Osteocyte (in vitro differentiated cells): ENCODE results near the gene MOB3B. TPM values are rescaled to one million over a fixed set of nuclear protein-coding genes. Genes with fewer than 3 reads are reported as not detected.

Experiments
- DNase-seq: peaks from one replicate; pipeline ENCODE4 v3.0.0; 2021; ENCODE audit warnings: mixed read lengths; ENCODE audit not compliant: unreplicated experiment; ENCODE audit errors: extremely low spot score
- H3K27ac Mint-ChIP-seq: one replicate; pipeline ENCODE4 v1.8.0; 2021; ENCODE audit warnings: mild to moderate bottlenecking, mixed read lengths; ENCODE audit not compliant: unreplicated experiment
- H3K27me3 Mint-ChIP-seq: one replicate; pipeline ENCODE4 v1.8.0; 2021; ENCODE audit warnings: mixed read lengths; ENCODE audit not compliant: unreplicated experiment
- H3K36me3 Mint-ChIP-seq: one replicate; pipeline ENCODE4 v1.8.0; 2021; ENCODE audit warnings: mixed read lengths; ENCODE audit not compliant: unreplicated experiment
- H3K4me1 Mint-ChIP-seq: one replicate; pipeline ENCODE4 v1.8.0; 2021; ENCODE audit warnings: mixed read lengths; ENCODE audit not compliant: unreplicated experiment
- H3K4me3 Mint-ChIP-seq: one replicate; pipeline ENCODE4 v1.8.0; 2021; ENCODE audit warnings: mild to moderate bottlenecking, moderate library complexity, mixed read lengths; ENCODE audit not compliant: unreplicated experiment
- H3K9me3 Mint-ChIP-seq: one replicate; pipeline ENCODE4 v1.8.0; 2021; ENCODE audit warnings: mixed read lengths; ENCODE audit not compliant: unreplicated experiment
- CTCF ChIP-seq: fragments of 200-600 bp; sonication (generic); IDR thresholded peaks from 2 replicates; pipeline ENCODE4 v1.5.0; 2021; ENCODE audit warnings: antibody characterized with exemption, mild to moderate bottlenecking, moderate library complexity
- long read RNA-seq: library from polyadenylated mRNA; unstranded; transcript quantifications from one replicate; pipeline ENCODE4 v2.0.0, GENCODE V29; 2021
- total RNA-seq: library from RNA; stranded (reverse); gene quantifications from 2 replicates; pipeline ENCODE4 v1.2.1, GENCODE V29; 2021

Gene MOB3B
- 7.5 and 7.6 TPM in 2 replicates for total RNA-seq
- long read RNA-seq, full-length matches to known transcripts = 17 of 21 reads
- long read RNA-seq, partial matches to known transcripts = 0 of 21 reads
- long read RNA-seq, other reads (novel, unspliced or antisense) = 4 of 21 reads

DNA sequence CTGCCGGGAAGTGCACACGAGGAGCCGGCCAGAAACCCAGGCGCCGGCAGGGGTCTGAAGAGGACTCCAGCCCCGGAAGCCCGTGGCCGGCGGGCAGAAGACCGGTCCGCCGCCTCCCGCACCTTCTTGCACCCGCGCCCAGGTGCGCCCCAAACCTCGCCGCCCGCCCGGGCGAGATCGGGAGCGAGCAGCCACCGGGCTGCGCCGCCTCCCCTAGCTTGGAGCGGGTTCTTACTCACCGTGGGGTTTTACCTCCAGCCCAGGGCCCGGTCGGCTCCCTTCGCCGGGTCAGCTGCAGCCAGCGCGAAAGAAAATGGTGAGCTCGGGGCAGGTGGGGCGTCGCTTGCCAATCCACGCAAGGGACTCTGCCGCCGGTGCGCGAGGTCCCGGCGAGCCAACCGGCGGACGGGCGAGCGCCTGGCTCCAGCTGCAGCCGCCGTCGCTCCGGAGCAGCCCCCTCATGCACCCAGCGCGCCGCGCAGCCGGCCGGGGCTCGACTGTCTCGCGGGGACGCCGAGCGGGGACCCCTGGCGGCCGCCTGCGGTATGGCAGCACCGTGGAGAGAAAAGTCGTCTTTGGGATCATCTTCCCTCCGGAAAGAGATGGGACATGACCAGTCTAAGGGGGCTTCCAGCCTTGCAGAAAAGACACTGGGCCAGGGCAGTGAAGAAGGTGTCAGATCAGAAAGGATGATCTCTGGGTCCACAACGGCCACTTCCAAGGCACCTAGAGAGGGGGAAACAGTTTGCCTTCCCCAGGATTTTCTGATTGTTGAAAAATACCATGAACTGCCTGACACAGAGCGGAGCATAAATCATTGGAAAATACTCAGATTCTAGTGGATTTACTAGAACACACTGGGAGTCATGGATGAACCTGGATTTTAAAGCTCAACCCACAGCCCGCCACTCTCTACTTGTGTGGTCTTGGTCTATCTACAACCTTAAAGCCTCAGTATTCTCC is at the start of gene MOB3B:
MOB3B (minus strand) TSS at position 499 of the 963 bp plus-strand sequence. CDS start 74,264 bp downstream, outside the sequence.
- Mint-ChIP-seq H3K27me3 (peaks cover 37% of the 10 kb centered on the region), H3K4me3 (peak within 1 kb of the TSS; percentile 89), H3K27ac (peak within 1 kb of the TSS; percentile 78), H3K4me1 (peaks cover 20% of the 10 kb centered on the region), H3K9me3 (no peaks in the 10 kb centered on the region), H3K36me3 (no peaks in the 10 kb centered on the region)
- peak; percentile 96 for DNase-seq
- peak; percentile 96 for TF ChIP-seq CTCF

GRCh38 chr9:27573634-27574590 is 44.3 kb upstream of the MOB3B start:
- Mint-ChIP-seq H3K27ac (peak overlapping the region; percentile 99), H3K4me3 (peak overlapping the region; percentile 97), H3K9me3 (peaks cover 9% of the 10 kb centered on the region), H3K27me3 (peaks cover 17% of the 10 kb centered on the region), H3K4me1 (peaks cover 18% of the 10 kb centered on the region), H3K36me3 (peaks cover 3% of the 10 kb centered on the region)
- TF ChIP-seq CTCF = no peak
- peak; percentile 94 for DNase-seq

GRCh38 chr9:27572918-27573633 is 43.5 kb upstream of the MOB3B start, which contains the start of gene C9orf72:
Gene C9orf72, minus strand, starts transcription at chr9:27573481. Its CDS starts 6,361 bp downstream, at chr9:27567120.
- DNase-seq = peak; percentile 89
- peak within 1 kb of the TSS; percentile 97 for H3K4me3 Mint-ChIP-seq

DNA sequence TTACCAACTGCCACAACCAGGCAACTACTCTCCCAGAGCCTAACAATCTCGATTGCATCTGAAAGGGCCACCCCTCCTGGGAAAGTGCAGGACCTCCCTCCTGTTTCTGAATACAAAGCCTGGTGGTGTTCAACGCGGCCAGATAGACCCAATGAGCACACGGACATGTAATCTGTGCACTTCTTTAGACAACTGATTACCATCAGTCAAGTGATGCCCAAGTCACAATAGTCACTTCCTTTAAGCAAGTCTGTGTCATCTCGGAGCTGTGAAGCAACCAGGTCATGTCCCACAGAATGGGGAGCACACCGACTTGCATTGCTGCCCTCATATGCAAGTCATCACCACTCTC is 42.9 kb upstream of the MOB3B start:
- Mint-ChIP-seq H3K36me3 (no peaks in the 10 kb centered on the region), H3K27ac (peak overlapping the region; percentile 83), H3K9me3 (no peaks in the 10 kb centered on the region), H3K4me1 (peaks cover 18% of the 10 kb centered on the region), H3K27me3 (peaks cover 7% of the 10 kb centered on the region), H3K4me3 (peak overlapping the region; percentile 97)
- no peak for DNase-seq
- TF ChIP-seq CTCF = no peak

More at GRCh38 chr9:27572918-27573633, 43.5 kb upstream of the MOB3B start, which contains the start of gene C9orf72:
- H3K9me3 Mint-ChIP-seq = peaks cover 2% of the 10 kb centered on the region
- H3K36me3 Mint-ChIP-seq = peaks cover 2% of the 10 kb centered on the region
- H3K27ac Mint-ChIP-seq = peak within 1 kb of the TSS; percentile 99
- peaks cover 9% of the 10 kb centered on the region for H3K27me3 Mint-ChIP-seq
- H3K4me1 Mint-ChIP-seq = peaks cover 18% of the 10 kb centered on the region
- peak; percentile 11 for TF ChIP-seq CTCF
